PFSK-1 (cell line): ENCODE data around the gene RACK1.

ENCODE experiments used
- POLR2AphosphoS5 ChIP-seq: IDR thresholded peaks from 2 replicates; pipeline ENCODE4 v1.6.1; 2012; ENCODE audit warnings: low read depth, mild to moderate bottlenecking, control low read depth, low read length, moderate library complexity
- REST ChIP-seq, 2 experiments: IDR thresholded peaks; 2 replicates each; pipeline versions ENCODE4 v1.6.1 to v1.8.0; 2011 to 2012; ENCODE audit warnings: low read depth in 2 of 2, low read length in 2 of 2, control low read depth in 1 of 2, inconsistent platforms in 1 of 2, mild to moderate bottlenecking in 1 of 2, moderate library complexity in 1 of 2; ENCODE audit not compliant: insufficient read depth in 1 of 2
- SIN3A ChIP-seq: IDR thresholded peaks from 2 replicates; pipeline ENCODE4 v1.6.1; 2012; ENCODE audit warnings: mild to moderate bottlenecking, low read length, moderate library complexity, borderline replicate concordance; ENCODE audit not compliant: insufficient read depth
- TAF1 ChIP-seq: IDR thresholded peaks from 2 replicates; pipeline ENCODE4 v1.6.1; 2012; ENCODE audit warnings: low read length, control low read depth, borderline replicate concordance; ENCODE audit not compliant: insufficient read depth

DNA sequence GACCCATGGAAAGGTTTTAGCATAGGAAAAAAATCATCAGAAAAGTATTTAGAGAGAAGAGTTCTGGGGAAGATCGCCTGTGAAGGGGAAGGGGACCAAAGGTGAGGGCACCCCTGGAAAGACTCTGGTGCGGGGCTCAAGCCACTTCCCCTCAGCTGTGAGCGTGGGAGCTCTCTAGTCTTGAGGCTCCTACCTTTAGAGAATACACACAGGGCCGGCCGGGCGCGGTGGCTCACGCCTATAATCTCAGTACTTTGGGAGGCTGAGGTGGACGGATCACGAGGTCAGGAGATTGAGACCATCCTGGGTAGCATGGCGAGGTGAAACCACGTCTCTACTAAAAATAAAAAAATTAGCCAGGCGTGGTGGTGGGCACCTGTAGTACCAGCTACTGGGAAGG, 13.7 kb downstream of the RACK1 start:
- TF ChIP-seq REST (IDR thresholded peaks at IDR 0.05; ENCODE audit: insufficient read depth in 1 of 2, low read depth in 2 of 2, low read length in 2 of 2) (no peak), POLR2AphosphoS5 (no peak), SIN3A (no peak), TAF1 (no peak)
